ENCODE results near the gene NR2C2.

NR2C2 gene

GRCh38 chr3:15065550-15066007, 118.2 kb downstream of the NR2C2 start:
- DNase-seq = no peak

- DNase-seq = no peak
These were observed 119.1 kb downstream of the NR2C2 start for GRCh38 chr3:15066467-15066866.

GRCh38 chr3:15069441-15069840, 122.1 kb downstream of the NR2C2 start:
- DNase-seq = no peak

- no peak for DNase-seq
These were observed 124.3 kb downstream of the NR2C2 start for GRCh38 chr3:15071699-15072098.

- no peak for DNase-seq
These were observed 127.1 kb downstream of the NR2C2 start for GRCh38 chr3:15074500-15074899.

GRCh38 chr3:15079091-15079490, 131.7 kb downstream of the NR2C2 start:
- DNase-seq = no peak

GRCh38 chr3:15081960-15082664, 134.7 kb downstream of the NR2C2 start:
- no peak for DNase-seq

GRCh38 chr3:15083252-15083651, 135.9 kb downstream of the NR2C2 start:
- DNase-seq = no peak

GRCh38 chr3:15086263-15086662, 138.9 kb downstream of the NR2C2 start:
- no peak for DNase-seq

GRCh38 chr3:15086699-15087098, 139.3 kb downstream of the NR2C2 start:
- no peak for DNase-seq

- DNase-seq = no peak
These were observed 141.8 kb downstream of the NR2C2 start for GRCh38 chr3:15089201-15089600.

- no peak for DNase-seq
These were observed 144.2 kb downstream of the NR2C2 start for GRCh38 chr3:15091575-15091974.

GRCh38 chr3:15092686-15093085, 145.3 kb downstream of the NR2C2 start:
- DNase-seq = no peak

GRCh38 chr3:15094187-15094875, 146.9 kb downstream of the NR2C2 start:
- no peak for DNase-seq

- no peak for DNase-seq
These were observed 148.7 kb downstream of the NR2C2 start for GRCh38 chr3:15096046-15096445.

GRCh38 chr3:15097891-15098290, 150.5 kb downstream of the NR2C2 start:
- no peak for DNase-seq

Measured in NCI-H526 (cell line).